ENCODE data around the gene DTHD1. TPM values are rescaled to one million over a fixed set of nuclear protein-coding genes. Genes with fewer than 3 reads are reported as not detected.
A peak's percentile ranks its signal among the peaks of the same experiment; 100 is the strongest.

The DTHD1 gene
- polyA plus RNA-seq, 3 donors, result not detected

GRCh38 chr4:36320117-36320896 is 38.9 kb downstream of the DTHD1 start:
- no peak overlapping the region for H3K9ac ChIP-seq (ENCODE audit: insufficient read depth, low read length, poor library complexity, severe bottlenecking)
- H2AFZ ChIP-seq (ENCODE audit: insufficient read depth, low read depth, low read length, poor library complexity, severe bottlenecking), result peak overlapping the region; percentile 14
- H3K36me3 ChIP-seq (replicated peaks in 1 of 2; ENCODE audit: control insufficient read depth in 1 of 2, insufficient read depth in 2 of 2, low read length in 2 of 2), result no peaks in the 10 kb centered on the region
- H3K79me2 ChIP-seq (ENCODE audit: insufficient read depth, low read length), result no peaks in the 10 kb centered on the region
- H3K4me1 Mint-ChIP-seq, result peaks cover 72% of the 10 kb centered on the region
- WGBS (ENCODE audit: insufficient coverage), result 65% methylated on average over 3 of the region's 6 CpGs
- peak overlapping the region in 1 of 3 experiments; percentile 24 for H3K4me3 ChIP-seq (replicated peaks in 1 of 3; ENCODE audit: low read depth in 2 of 3, low read length in 3 of 3)
- no peaks in the 10 kb centered on the region for H4K20me1 ChIP-seq (ENCODE audit: insufficient read depth, low read length)
- no peaks in the 10 kb centered on the region for H3K9me3 Mint-ChIP-seq
- peaks cover 0 to 1% (median 0%) of the 10 kb centered on the region in 3 donors for H3K27me3 Mint-ChIP-seq (ENCODE audit: low read depth in 3 of 3)
- peaks cover 0 to 1% of the 10 kb centered on the region in 2 donors for H3K36me3 Mint-ChIP-seq
- peak overlapping the region; percentile 38 for H3K4me2 ChIP-seq (replicated peaks; ENCODE audit: extremely low read depth, low read length, poor library complexity, severe bottlenecking)
- H3K27me3 ChIP-seq (ENCODE audit: control insufficient read depth in 2 of 2, insufficient read depth in 2 of 2, low read length in 2 of 2), result no peaks in the 10 kb centered on the region
- H3K27ac ChIP-seq (ENCODE audit: low read depth in 1 of 2, low read length in 2 of 2), result peak overlapping the region; percentile 78 to 81
- no peak for TF ChIP-seq CTCF (IDR thresholded peaks at IDR 0.05)
- H3K9me3 ChIP-seq (replicated peaks in 1 of 2; ENCODE audit: control insufficient read depth in 1 of 2, insufficient read depth in 1 of 2, low read length in 2 of 2), result no peaks in the 10 kb centered on the region
- intact Hi-C loops (cut with micrococcal nuclease), result loop anchor here (5.0 to 10.0 kb wide), 2 partner anchors 76 to 78 kb away; partner anchors contain the start of gene ARAP2 (in 2 of the 2)
- peak overlapping the region; percentile 91 to 96 (median 94) for H3K27ac Mint-ChIP-seq
- peak overlapping the region; percentile 20 to 57 for H3K4me3 Mint-ChIP-seq
- DNase-seq, result peak; percentile 46 to 81 (median 73)
- H3K4me1 ChIP-seq (ENCODE audit: control insufficient read depth in 1 of 2, insufficient read depth in 2 of 2, low read length in 2 of 2), result peaks cover 70 to 74% of the 10 kb centered on the region in 2 donors

DNA sequence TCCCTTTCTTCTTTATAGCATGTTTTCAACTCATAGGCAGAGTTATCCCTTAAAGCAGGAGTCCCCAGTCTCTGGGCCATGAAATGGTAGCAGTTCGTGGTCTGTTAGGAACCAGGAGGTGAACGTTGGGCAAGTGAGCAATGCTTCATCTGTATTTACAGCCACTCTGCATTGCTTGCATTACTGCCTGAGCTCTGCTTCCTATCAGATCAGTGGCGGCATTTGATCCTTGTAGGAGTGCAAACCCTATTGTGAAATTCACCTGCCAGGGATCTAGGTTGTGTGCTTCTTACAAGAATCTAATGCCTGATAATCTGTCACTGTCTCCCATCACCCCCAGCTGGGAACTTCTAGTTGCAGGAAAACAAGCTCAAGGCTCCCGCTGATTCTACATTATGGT is 39.8 kb downstream of the DTHD1 start:
- Mint-ChIP-seq H3K4me1 (peaks cover 79% of the 10 kb centered on the region), H3K4me3 (peak overlapping the region in 1 of 2 donors; percentile 26), H3K27ac (peak overlapping the region; percentile 91 to 96 (median 94)), H3K36me3 (no peaks in the 10 kb centered on the region), H3K9me3 (no peaks in the 10 kb centered on the region), H3K27me3 (ENCODE audit: low read depth in 3 of 3) (peaks cover 0 to 1% (median 0%) of the 10 kb centered on the region in 3 donors)
- Histone ChIP-seq H3K4me3 (replicated peaks in 1 of 3; ENCODE audit: low read depth in 2 of 3, low read length in 3 of 3) (peak overlapping the region in 1 of 3 experiments; percentile 24), H3K9ac (ENCODE audit: insufficient read depth, low read length, poor library complexity, severe bottlenecking) (no peak overlapping the region), H3K4me1 (ENCODE audit: control insufficient read depth in 1 of 2, insufficient read depth in 2 of 2, low read length in 2 of 2) (peaks cover 78 to 83% of the 10 kb centered on the region in 2 donors), H3K4me2 (replicated peaks; ENCODE audit: extremely low read depth, low read length, poor library complexity, severe bottlenecking) (peak overlapping the region; percentile 38), H4K20me1 (ENCODE audit: insufficient read depth, low read length) (no peaks in the 10 kb centered on the region), H3K9me3 (replicated peaks in 1 of 2; ENCODE audit: control insufficient read depth in 1 of 2, insufficient read depth in 1 of 2, low read length in 2 of 2) (no peaks in the 10 kb centered on the region), H3K27me3 (ENCODE audit: control insufficient read depth in 2 of 2, insufficient read depth in 2 of 2, low read length in 2 of 2) (no peaks in the 10 kb centered on the region), H3K27ac (ENCODE audit: low read depth in 1 of 2, low read length in 2 of 2) (peak overlapping the region; percentile 4 to 78), H3K79me2 (ENCODE audit: insufficient read depth, low read length) (no peaks in the 10 kb centered on the region), H3K36me3 (replicated peaks in 1 of 2; ENCODE audit: control insufficient read depth in 1 of 2, insufficient read depth in 2 of 2, low read length in 2 of 2) (no peaks in the 10 kb centered on the region), H2AFZ (ENCODE audit: insufficient read depth, low read depth, low read length, poor library complexity, severe bottlenecking) (peak overlapping the region; percentile 47)
- peak in 1 of 3 donors; percentile 23 for DNase-seq
- intact Hi-C loops (cut with micrococcal nuclease), result loop anchor here (5.0 to 10.0 kb wide), 2 partner anchors 76 to 79 kb away; partner anchors contain the start of gene ARAP2 (in 2 of the 2)
- no peak for TF ChIP-seq CTCF (IDR thresholded peaks at IDR 0.05)
- 32% methylated on average over 3 of the region's 4 CpGs for WGBS (ENCODE audit: insufficient coverage)
